Measurements from ENCODE around the gene DDB1. TPM values are rescaled to one million over a fixed set of nuclear protein-coding genes. Genes with fewer than 3 reads are reported as not detected.

DDB1 gene
- total and polyA plus RNA-seq, 2 experiments from 2014 or later, result 286 to 321 TPM

GRCh38 chr11:61342207-61342803, 9.4 kb upstream of the DDB1 start:
- H3K4me1 ChIP-seq (ENCODE audit: low read depth), result no peaks in the 10 kb centered on the region
- no peak for TF ChIP-seq CTCF (IDR thresholded peaks at IDR 0.05; ENCODE audit: low read depth, low read length)
- H3K27ac ChIP-seq, result no peak overlapping the region
- no peaks in the 10 kb centered on the region for H3K9me3 ChIP-seq (ENCODE audit: low read depth)
- no peaks in the 10 kb centered on the region for H3K27me3 ChIP-seq
- DNase-seq (ENCODE audit: low read depth in 1 of 2, low spot score in 1 of 2), result no peak
- H3K4me3 ChIP-seq, result no peak overlapping the region
- no peaks in the 10 kb centered on the region for H3K36me3 ChIP-seq

DNA sequence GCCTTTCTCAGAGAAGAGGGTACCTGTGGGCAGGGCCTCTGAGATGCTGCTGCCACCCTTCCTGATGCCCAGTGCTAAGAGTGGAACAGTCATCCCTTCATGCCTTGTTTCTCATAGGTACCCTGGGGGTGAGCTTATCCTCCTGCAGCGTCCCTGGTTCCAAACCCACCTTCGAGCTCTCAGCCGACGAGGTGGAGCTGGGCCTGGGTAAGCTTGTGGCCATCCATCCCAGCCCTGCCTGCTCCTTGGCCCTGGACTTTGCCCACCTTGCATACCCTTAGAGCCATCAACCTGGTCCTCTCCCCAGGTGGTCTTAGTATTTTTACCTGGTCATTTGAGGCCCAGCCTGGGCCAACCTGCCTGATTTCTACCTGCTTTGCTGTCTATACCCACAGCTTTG, 8.8 kb upstream of the DDB1 start:
- DNase-seq (ENCODE audit: low read depth in 1 of 2, low spot score in 1 of 2), result no peak

GRCh38 chr11:61340979-61341378, 8.1 kb upstream of the DDB1 start:
- H3K36me3 ChIP-seq, result no peaks in the 10 kb centered on the region
- H3K4me3 ChIP-seq, result no peak overlapping the region
- H3K27me3 ChIP-seq, result no peaks in the 10 kb centered on the region
- no peaks in the 10 kb centered on the region for H3K9me3 ChIP-seq (ENCODE audit: low read depth)
- no peak overlapping the region for H3K27ac ChIP-seq
- no peaks in the 10 kb centered on the region for H3K4me1 ChIP-seq (ENCODE audit: low read depth)
- DNase-seq (ENCODE audit: low read depth in 1 of 2, low spot score in 1 of 2), result no peak
- TF ChIP-seq CTCF (IDR thresholded peaks at IDR 0.05; ENCODE audit: low read depth, low read length), result no peak

More for the DNA sequence above, 8.8 kb upstream of the DDB1 start:
- no peak overlapping the region for H3K27ac ChIP-seq
- no peak overlapping the region for H3K4me3 ChIP-seq
- H3K4me1 ChIP-seq (ENCODE audit: low read depth), result no peaks in the 10 kb centered on the region
- no peak for TF ChIP-seq CTCF (IDR thresholded peaks at IDR 0.05; ENCODE audit: low read depth, low read length)
- no peaks in the 10 kb centered on the region for H3K27me3 ChIP-seq
- H3K36me3 ChIP-seq, result no peaks in the 10 kb centered on the region
- H3K9me3 ChIP-seq (ENCODE audit: low read depth), result no peaks in the 10 kb centered on the region

- H3K36me3 ChIP-seq, result no peaks in the 10 kb centered on the region
- no peaks in the 10 kb centered on the region for H3K27me3 ChIP-seq
- no peak overlapping the region for H3K27ac ChIP-seq
- no peak for TF ChIP-seq CTCF (IDR thresholded peaks at IDR 0.05; ENCODE audit: low read depth, low read length)
- no peak overlapping the region for H3K4me3 ChIP-seq
- H3K4me1 ChIP-seq (ENCODE audit: low read depth), result no peaks in the 10 kb centered on the region
- no peaks in the 10 kb centered on the region for H3K9me3 ChIP-seq (ENCODE audit: low read depth)
- no peak for DNase-seq (ENCODE audit: low read depth in 1 of 2, low spot score in 1 of 2)
These were observed 6.6 kb upstream of the DDB1 start for GRCh38 chr11:61339490-61339878.

GRCh38 chr11:61338783-61339489, 6.0 kb upstream of the DDB1 start:
- Histone ChIP-seq H3K9me3 (ENCODE audit: low read depth) (no peaks in the 10 kb centered on the region), H3K36me3 (no peaks in the 10 kb centered on the region), H3K4me1 (ENCODE audit: low read depth) (no peaks in the 10 kb centered on the region), H3K27ac (no peak overlapping the region), H3K4me3 (no peak overlapping the region), H3K27me3 (no peaks in the 10 kb centered on the region)
- no peak for TF ChIP-seq CTCF (IDR thresholded peaks at IDR 0.05; ENCODE audit: low read depth, low read length)
- DNase-seq (ENCODE audit: low read depth in 1 of 2, low spot score in 1 of 2), result no peak
